GM12873 (cell line): Measurements from ENCODE around the gene PLEKHA7.

Experiments used
- TF ChIP-seq, protein P1 (sequence below): IDR thresholded peaks from 2 replicates; pipeline ENCODE4 v1.5.1; 2012; ENCODE audit warnings: low read depth, mild to moderate bottlenecking, moderate library complexity, low read length, control low read depth; ENCODE audit not compliant: insufficient read depth; ENCODE audit errors: missing control alignments

PLEKHA7 gene

DNA sequence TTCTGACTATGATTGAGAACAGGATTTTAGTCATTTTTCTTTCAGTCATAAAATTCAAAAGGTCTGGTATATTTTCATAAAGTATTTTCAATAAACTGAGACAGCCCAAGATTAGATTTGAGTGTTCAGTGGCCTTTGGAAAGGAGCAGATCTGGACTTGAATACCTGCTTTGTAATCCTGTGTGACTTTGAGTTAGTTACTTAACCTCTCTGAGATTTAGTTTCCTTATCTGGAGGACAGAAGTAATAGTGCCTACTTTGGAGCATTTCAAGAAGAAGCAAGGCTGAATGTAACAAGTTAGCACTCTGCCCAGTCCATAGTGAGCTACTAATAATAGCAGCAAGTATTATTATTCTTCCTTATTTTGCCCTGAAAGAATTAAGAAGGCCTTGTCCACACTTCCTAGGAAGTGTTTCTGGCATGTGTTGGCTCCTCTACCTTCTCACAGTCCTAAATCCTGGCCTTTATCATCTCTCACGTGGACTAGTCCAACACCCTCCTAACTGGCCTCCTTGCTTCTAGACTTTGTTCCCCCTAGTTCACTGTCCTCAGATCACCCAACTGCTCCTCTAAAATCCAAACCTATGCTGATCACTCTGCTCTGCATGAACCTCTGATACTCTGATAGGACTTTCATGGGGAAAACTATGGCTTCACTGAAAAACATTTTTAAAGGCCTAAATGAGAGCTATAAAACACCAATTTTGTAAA is 115.8 kb downstream of the PLEKHA7 start:
- TF ChIP-seq, protein P1, sequence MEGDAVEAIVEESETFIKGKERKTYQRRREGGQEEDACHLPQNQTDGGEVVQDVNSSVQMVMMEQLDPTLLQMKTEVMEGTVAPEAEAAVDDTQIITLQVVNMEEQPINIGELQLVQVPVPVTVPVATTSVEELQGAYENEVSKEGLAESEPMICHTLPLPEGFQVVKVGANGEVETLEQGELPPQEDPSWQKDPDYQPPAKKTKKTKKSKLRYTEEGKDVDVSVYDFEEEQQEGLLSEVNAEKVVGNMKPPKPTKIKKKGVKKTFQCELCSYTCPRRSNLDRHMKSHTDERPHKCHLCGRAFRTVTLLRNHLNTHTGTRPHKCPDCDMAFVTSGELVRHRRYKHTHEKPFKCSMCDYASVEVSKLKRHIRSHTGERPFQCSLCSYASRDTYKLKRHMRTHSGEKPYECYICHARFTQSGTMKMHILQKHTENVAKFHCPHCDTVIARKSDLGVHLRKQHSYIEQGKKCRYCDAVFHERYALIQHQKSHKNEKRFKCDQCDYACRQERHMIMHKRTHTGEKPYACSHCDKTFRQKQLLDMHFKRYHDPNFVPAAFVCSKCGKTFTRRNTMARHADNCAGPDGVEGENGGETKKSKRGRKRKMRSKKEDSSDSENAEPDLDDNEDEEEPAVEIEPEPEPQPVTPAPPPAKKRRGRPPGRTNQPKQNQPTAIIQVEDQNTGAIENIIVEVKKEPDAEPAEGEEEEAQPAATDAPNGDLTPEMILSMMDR: no peak

DNA sequence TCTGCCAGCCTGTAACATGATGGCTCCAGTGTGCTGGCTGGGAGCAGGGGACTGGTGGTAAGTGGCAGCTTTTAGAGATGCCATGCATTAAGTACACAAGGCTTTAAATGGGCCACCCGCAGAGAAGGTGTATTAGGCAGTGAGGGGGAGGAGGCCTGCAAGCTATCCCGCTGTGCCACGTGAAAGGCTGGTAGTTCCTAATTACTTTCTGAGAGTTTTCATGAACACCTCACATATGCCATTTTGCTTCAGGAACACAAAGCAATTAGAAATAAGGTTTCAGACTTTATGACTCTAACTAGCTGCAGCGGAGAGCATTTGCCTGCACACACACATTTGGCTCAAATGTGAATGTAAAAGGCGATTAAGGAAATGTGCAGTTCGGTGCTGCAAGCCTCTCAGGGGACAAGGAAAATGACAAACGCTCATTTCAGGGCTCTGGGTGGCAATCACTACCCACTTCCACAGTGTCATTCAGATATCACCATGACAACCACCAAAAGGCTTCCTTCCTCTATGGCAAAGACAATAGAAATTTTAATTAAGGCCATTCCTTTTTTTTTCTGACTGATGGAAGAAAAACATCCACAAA is 116.6 kb downstream of the PLEKHA7 start:
- TF ChIP-seq, protein P1: no peak

DNA sequence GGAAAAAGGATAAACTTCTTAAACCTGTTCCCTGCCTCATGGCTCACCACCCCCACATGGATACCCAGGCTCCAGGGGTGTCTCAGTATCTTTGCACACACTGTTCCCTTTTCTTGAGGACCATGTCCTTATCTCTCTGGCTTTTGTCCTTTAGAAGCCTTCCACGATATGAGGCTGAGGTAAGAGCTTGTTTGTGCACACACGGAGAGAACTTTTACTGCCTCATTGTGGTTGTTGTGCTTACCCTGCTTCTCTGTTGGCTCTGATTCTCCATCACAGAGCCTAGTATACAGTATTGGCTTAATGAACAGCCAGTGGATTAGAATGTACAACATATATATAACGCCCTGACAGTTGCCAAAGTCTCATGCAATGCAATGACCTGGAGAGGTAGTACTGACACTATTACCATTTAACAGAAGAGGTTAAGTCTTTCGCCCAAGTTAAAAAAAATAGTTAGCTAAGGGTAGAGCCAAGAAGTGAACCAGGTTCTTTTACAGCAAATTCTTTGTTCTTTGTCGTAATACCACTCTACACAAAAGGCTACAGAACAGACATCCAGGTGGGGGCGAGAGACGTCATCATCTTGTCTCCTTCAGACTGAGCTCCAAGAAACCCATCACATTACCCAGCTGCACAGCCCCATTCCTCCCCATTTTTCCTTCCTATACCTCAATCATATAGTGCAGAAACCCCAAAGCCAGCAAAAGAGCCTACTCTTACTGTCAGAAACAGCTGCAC is 117.3 kb downstream of the PLEKHA7 start:
- TF ChIP-seq, protein P1: no peak

DNA sequence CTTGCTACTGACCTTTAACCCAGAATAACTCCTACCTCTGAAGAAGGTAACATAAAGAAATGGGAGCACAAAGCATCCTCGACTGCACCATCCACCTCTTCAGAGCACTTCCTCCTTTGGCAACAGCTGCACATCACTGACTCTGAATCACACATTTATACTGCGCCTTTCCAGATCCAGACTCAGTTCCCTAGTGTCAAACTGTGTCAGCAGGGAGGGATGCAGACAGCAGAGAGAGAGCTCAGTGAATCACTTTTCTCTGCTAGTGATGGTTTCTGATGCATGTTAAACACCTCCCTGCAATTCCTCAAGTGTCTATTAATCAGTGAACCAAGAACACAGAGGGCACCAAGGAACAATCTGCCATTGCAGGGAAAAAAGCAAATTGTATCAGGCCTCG is 118.9 kb downstream of the PLEKHA7 start:
- TF ChIP-seq, protein P1: no peak

DNA sequence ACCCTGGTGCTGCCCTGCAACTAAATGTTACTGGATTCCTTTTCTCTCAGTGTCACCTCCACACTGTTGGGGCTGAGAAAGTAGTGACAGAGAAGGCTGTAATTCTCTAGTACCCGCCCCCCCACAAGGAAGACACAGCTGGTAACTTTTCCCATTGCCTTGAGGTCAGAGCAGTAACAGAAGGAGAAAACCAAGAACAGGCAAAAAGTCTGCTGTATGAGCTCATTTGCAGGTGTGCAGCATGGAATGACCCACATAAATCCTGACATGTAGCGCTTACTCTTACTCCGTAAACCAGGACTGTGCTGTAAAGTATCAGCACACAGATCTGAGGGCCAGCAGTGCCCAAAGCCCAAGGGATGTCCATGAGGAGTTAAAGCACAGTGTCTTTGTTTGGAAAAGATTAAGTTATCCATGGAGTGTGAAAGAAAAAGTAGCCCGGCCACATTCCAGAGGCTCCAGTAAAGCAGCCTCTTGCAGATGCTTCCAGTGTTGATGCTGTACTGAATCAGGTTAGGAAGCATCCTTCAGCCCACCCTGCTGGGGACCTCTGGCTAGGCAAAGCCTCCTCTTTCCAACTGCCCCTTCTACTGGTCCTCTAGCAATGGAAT is 120.7 kb downstream of the PLEKHA7 start:
- TF ChIP-seq, protein P1: no peak

DNA sequence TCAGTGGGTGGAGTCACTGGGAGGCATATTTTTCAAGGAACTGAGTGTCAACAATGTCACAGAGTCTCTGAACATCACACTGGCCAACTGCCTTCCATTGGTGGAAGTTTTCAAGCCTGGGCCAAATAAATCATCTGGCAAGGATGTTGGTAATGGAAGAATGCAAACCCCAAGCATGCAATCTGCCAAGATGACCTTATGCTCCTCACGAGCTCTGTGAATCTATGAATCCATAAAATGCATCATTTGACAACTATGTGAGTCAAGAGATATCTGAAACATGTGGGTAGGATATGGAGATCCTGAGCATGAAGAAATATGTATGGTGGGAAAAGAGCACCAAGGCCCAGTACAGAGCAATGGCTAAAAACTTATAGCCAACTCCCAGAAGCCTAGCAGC is 122.2 kb downstream of the PLEKHA7 start:
- TF ChIP-seq, protein P1: no peak

DNA sequence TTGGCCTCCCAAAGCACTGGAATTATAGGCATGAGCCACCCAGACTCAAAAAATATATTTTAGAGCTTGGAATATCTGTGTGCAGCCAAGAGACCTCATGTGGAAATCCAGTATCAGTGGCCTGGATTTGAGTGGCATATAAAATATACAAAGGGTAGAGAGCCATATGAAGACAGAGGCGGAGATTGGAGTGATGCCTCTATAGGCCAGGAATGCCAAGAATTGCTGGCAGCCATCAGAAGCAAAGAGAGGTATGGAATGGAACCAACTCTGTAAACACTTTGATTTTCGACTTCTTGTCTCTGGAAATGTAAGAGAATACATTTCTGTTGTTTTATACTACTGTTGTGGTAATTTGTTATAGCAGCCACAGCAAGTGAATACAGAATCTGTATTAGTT is 123.0 kb downstream of the PLEKHA7 start:
- TF ChIP-seq, protein P1: no peak
